Kidney (tissue), 14 donors: ENCODE measurements around the gene GAA. TPM values are rescaled to one million over a fixed set of nuclear protein-coding genes. Genes with fewer than 3 reads are reported as not detected.

ENCODE experiments used
- DNase-seq, 5 donors: peaks; one replicate each; pipeline ENCODE4 v3.0.0-alpha.2; 2013 to 2020
- FAIRE-seq: peaks from 2 replicates; lab custom pipeline; 2012; peaks lifted over from hg19 to GRCh38; lab: Jason Lieb, UNC
- H3K27ac ChIP-seq, 2 donors: one replicate each; pipeline ENCODE4 v1.7.0; 2013; ENCODE audit warnings: low read depth in 2 of 2, low read length in 2 of 2, inconsistent platforms in 1 of 2
- H3K27me3 ChIP-seq: one replicate; pipeline ENCODE4 v1.7.1; 2013; ENCODE audit warnings: low read length, inconsistent platforms; ENCODE audit not compliant: control insufficient read depth, insufficient read depth
- H3K36me3 ChIP-seq, 3 donors: one replicate each; pipeline versions ENCODE4 v1.7.0 to v1.7.1; 2013; ENCODE audit warnings: low read length in 3 of 3, control low read depth in 1 of 3, inconsistent platforms in 1 of 3; ENCODE audit not compliant: insufficient read depth in 3 of 3, control insufficient read depth in 2 of 3
- H3K4me1 ChIP-seq, 3 donors: one replicate each; pipeline versions ENCODE4 v1.7.0 to v1.7.1; 2013; ENCODE audit warnings: low read length in 3 of 3, inconsistent platforms in 1 of 3, low read depth in 1 of 3; ENCODE audit not compliant: control insufficient read depth in 2 of 3, insufficient read depth in 2 of 3
- H3K4me3 ChIP-seq, 3 donors: one replicate each; pipeline versions ENCODE4 v1.7.0 to v1.8.1; 2013; ENCODE audit warnings: low read length in 3 of 3, control low read depth in 1 of 3, inconsistent platforms in 1 of 3
- H3K9ac ChIP-seq, 3 donors: one replicate each; pipeline versions ENCODE4 v1.7.0 to v1.7.1; 2013; ENCODE audit warnings: low read length in 3 of 3, control low read depth in 1 of 3, inconsistent platforms in 1 of 3
- H3K9me3 ChIP-seq, 3 donors: one replicate each; pipeline versions ENCODE4 v1.7.0 to v1.7.1; 2013; ENCODE audit warnings: low read length in 3 of 3, control low read depth in 1 of 3, inconsistent platforms in 1 of 3; ENCODE audit not compliant: control insufficient read depth in 2 of 3, insufficient read depth in 1 of 3
- CTCF ChIP-seq: IDR thresholded peaks from 3 replicates; pipeline ENCODE4 v1.5.1; 2012; ENCODE audit warnings: mild to moderate bottlenecking, moderate library complexity, borderline replicate concordance; ENCODE audit not compliant: insufficient read depth; ENCODE audit errors: extremely low read depth
- intact Hi-C: fragments of 100-400 bp; cut with DNase I; formaldehyde crosslinking; loops from one replicate; pipeline ENCODE4 v1.11.1; 2022
- polyA plus RNA-seq: library from polyadenylated mRNA; stranded (reverse); fragments of 350-450 nt; fragmentation: Illumina TruSeq; extraction: RNeasy Lipid Tissue Mini Kit (QIAGEN cat#74804); gene quantifications from one replicate; pipeline ENCODE4 v1.2.3, GENCODE V29; 2014; ENCODE audit warnings: low read depth, low replicate concordance; ENCODE audit not compliant: insufficient read depth
- total RNA-seq: library from RNA; stranded (reverse); fragmentation: NEBNext Ultra II Directional; extraction: Animal tissue kit (Norgen Biotek cat#: 25700); gene quantifications from one replicate; pipeline ENCODE4 v1.2.1, GENCODE V29; 2021
- donor health status: control.
- donor health status: control.
- donor health status: control.
- donor health status: control.
- donor health status: control.
- donor health status: DM: yes; HTN: yes; CAD: no.
- donor health status: Normal renal cell carcinoma (clear cell type).

Gene GAA
- total and polyA plus RNA-seq, 2 donors from 2014 or later, result 62.3 to 78.7 TPM

DNA sequence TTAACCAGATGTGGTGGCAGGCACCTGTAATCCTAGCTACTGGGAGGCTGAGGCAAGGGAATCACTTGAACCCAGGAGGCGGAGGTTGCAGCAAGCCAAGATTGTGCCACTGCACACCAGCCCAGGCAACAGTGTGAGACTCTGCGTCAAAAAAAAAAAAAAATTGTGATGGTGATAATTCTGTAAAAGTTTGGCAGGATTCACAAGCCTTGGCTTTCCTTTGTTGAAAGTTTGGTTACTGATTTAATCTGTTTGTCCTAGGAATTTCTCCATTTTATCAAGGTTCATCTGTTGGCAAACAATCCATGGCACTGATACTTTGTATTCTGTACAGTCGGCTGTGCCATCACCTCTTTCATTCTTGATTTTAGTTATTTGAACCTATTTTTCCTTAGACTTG is 29.6 kb downstream of the GAA start:
- Histone ChIP-seq H3K36me3 (peaks cover 0 to 11% (median 10%) of the 10 kb centered on the region in 3 donors), H3K9ac (no peak overlapping the region), H3K9me3 (no peaks in the 10 kb centered on the region), H3K27me3 (no peaks in the 10 kb centered on the region), H3K4me3 (no peak overlapping the region), H3K4me1 (no peaks in the 10 kb centered on the region), H3K27ac (no peak overlapping the region)
- no peak for FAIRE-seq
- no peak for DNase-seq
- TF ChIP-seq CTCF, result no peak
- intact Hi-C loops, result no loop called here

DNA sequence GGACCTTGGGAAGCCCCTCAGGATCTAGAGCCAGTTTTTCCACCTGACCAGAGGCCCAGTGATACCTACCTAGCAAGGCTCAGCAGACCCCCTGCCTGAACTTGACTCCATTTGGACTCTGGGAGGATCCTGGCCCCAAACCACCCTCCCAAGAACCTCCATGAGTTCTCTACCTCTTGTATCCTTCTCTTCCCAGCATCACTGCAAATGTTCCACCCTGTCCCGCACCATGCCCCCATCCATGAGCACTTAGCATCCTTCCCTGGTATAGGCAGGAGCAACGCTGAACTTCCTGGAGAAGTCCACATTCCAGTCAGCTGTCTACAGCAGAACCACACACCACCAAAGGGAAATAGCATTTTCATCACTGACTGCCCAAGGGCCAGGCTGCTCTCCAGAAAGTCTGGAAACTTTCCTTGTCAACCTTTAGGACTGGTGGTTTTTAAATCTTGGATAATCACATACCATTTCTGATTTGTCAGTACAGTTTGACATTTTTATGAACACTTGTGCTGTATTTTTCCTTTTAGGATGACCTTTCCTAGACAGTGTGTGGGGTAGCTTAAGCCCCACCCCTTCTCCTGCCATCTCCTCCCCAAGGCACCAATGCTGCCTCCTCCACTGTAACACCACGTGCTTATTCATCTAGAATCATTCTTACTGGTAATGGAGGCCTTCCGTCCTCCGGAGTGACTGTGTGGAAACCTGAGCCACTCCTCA is 31.7 kb downstream of the GAA start:
- Histone ChIP-seq H3K27me3 (no peaks in the 10 kb centered on the region), H3K4me1 (no peaks in the 10 kb centered on the region), H3K4me3 (no peak overlapping the region), H3K9me3 (no peaks in the 10 kb centered on the region), H3K9ac (no peak overlapping the region), H3K27ac (no peak overlapping the region), H3K36me3 (peaks cover 3 to 29% (median 28%) of the 10 kb centered on the region in 3 donors)
- FAIRE-seq (no peak), DNase-seq (no peak)
- intact Hi-C loops, result no loop called here
- TF ChIP-seq CTCF, result no peak

DNA sequence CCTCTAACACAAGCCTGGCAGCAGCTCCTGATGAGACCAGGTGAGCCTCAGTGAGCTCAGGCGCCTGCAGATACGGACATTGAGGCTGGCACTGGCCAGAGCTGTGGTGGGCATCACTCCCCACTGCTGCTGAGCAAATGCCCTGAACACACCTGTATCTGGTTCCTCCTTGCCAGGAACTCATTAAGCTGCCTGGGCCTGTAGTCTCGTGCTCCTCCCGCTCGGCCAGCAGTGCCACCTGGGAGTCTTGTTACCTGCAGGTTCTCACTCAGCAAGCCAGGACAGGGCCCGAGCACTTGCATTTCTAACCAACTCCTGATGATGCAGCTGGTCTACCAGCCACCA is 32.2 kb downstream of the GAA start:
- no peak for FAIRE-seq
- intact Hi-C loops, result no loop called here
- Histone ChIP-seq H3K27ac (no peak overlapping the region), H3K27me3 (no peaks in the 10 kb centered on the region), H3K4me1 (no peaks in the 10 kb centered on the region), H3K36me3 (peaks cover 6 to 33% (median 33%) of the 10 kb centered on the region in 3 donors), H3K9me3 (no peaks in the 10 kb centered on the region), H3K9ac (no peak overlapping the region), H3K4me3 (no peak overlapping the region)
- no peak for TF ChIP-seq CTCF
- no peak for DNase-seq
